GOT3 (cell line): ENCODE results near the gene EFNA4.

Experiments used
- DNase-seq: peaks from one replicate; lab custom pipeline; 2025; ENCODE audit warnings: mixed read lengths; lab: John Stamatoyannopoulos, UW

EFNA4 gene

GRCh38 chr1:155052439-155053395 lies 10.8 kb upstream of the EFNA4 start:
- no peak for DNase-seq

GRCh38 chr1:155053531-155054105 lies 9.9 kb upstream of the EFNA4 start:
- no peak for DNase-seq

GRCh38 chr1:155057104-155057503 lies 6.4 kb upstream of the EFNA4 start:
- no peak for DNase-seq

GRCh38 chr1:155057788-155058211 lies 5.7 kb upstream of the EFNA4 start:
- DNase-seq = no peak

GRCh38 chr1:155060736-155061135 lies 2.8 kb upstream of the EFNA4 start:
- no peak for DNase-seq

- peak; percentile 54 for DNase-seq
Observed at GRCh38 chr1:155061381-155062150, 2.0 kb upstream of the EFNA4 start.

GRCh38 chr1:155062151-155062686 lies 1.3 kb upstream of the EFNA4 start:
- no peak for DNase-seq

- DNase-seq = no peak
Observed at GRCh38 chr1:155062702-155063411, 683 bp upstream of the EFNA4 start.

GRCh38 chr1:155064111-155064831 lies 731 bp downstream of the EFNA4 start:
- DNase-seq = no peak

- no peak for DNase-seq
Observed at GRCh38 chr1:155064832-155065429, 1.4 kb downstream of the EFNA4 start.

GRCh38 chr1:155066777-155067176 lies 3.2 kb downstream of the EFNA4 start:
- DNase-seq = no peak

GRCh38 chr1:155068599-155068998 lies 5.1 kb downstream of the EFNA4 start:
- no peak for DNase-seq

- no peak for DNase-seq
Observed at GRCh38 chr1:155069551-155070157, 6.1 kb downstream of the EFNA4 start.

GRCh38 chr1:155070158-155070621 lies 6.7 kb downstream of the EFNA4 start:
- DNase-seq = no peak

GRCh38 chr1:155070721-155071569 lies 7.4 kb downstream of the EFNA4 start:
- peak; percentile 24 for DNase-seq

- DNase-seq = no peak
Observed at GRCh38 chr1:155071701-155072100, 8.2 kb downstream of the EFNA4 start.

GRCh38 chr1:155072531-155073289 lies 9.2 kb downstream of the EFNA4 start:
- no peak for DNase-seq
